Body of pancreas (tissue), 4 donors: ENCODE data around the gene SLC45A1.

ENCODE experiments used
- POLR2A ChIP-seq, 3 donors: fragments of 450-650 bp; IDR thresholded peaks; one replicate each; pipeline ENCODE4 v1.6.1; 2016; ENCODE audit warnings: antibody characterized with exemption in 3 of 3, mild to moderate bottlenecking in 2 of 3
- TF ChIP-seq, protein P1 (sequence below), 7 experiments: fragments of 450-650 bp in 4 of 7; fragments of 200-600 bp in 3 of 7; sonication (generic) in 3 of 7; IDR thresholded peaks; one replicate each; pipeline ENCODE4 v1.5.1; 2016 to 2019; ENCODE audit warnings: antibody characterized with exemption in 7 of 7

DNA sequence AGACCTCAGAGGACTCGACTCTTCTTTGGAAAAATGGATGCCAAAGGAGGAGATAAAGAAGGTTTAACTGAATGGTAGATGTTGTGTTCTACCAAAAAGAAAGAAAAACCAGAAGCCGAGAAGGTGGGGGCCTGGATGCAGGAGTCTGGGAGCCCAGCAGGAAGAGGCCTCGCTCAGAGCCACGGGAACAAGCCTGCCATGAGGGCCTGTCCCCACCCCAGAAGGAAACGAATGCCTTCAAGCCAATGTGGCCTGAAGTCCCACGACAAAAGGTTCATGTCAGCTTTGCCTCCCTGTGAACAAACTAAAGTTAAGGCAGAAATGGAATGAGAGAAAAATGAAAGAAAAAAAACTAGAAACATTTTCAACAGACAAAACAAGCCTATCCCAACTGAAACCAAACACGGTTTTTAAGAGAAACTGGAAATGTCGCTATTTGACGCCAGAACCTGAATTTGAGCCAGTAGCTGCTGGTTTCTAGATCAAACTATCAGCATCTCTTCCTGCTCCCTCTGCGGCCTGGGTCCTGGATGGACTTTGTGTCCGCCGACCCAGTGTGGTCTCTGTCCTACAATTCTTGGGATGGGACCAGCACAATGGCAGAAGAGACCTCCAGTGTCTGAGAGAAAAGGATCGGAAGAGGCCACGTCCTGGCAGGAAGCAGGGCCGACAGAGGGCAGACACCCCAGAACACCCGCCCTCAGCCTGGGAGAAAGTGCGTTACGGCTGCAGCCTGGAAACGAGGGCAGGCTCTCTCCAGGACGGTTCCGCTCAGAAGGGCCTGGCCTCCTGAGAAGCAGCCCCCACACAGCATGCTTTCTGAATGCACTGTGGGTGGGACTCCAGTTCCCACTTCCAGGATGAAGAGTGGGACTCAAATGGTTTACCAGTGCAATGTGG lies 35.2 kb downstream of the SLC45A1 start:
- TF ChIP-seq, protein P1, sequence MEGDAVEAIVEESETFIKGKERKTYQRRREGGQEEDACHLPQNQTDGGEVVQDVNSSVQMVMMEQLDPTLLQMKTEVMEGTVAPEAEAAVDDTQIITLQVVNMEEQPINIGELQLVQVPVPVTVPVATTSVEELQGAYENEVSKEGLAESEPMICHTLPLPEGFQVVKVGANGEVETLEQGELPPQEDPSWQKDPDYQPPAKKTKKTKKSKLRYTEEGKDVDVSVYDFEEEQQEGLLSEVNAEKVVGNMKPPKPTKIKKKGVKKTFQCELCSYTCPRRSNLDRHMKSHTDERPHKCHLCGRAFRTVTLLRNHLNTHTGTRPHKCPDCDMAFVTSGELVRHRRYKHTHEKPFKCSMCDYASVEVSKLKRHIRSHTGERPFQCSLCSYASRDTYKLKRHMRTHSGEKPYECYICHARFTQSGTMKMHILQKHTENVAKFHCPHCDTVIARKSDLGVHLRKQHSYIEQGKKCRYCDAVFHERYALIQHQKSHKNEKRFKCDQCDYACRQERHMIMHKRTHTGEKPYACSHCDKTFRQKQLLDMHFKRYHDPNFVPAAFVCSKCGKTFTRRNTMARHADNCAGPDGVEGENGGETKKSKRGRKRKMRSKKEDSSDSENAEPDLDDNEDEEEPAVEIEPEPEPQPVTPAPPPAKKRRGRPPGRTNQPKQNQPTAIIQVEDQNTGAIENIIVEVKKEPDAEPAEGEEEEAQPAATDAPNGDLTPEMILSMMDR (IDR thresholded peaks at IDR 0.05): no peak
- TF ChIP-seq POLR2A (IDR thresholded peaks at IDR 0.05): no peak
